ENCODE results near the gene FGF7. TPM values are rescaled to one million over a fixed set of nuclear protein-coding genes. Genes with fewer than 3 reads are reported as not detected.

Gene FGF7
- total and polyA plus RNA-seq, 10 donors = 1.0 to 9.0 (median 1.5) TPM

- no peak for DNase-seq
- Histone ChIP-seq H3K36me3 (no peaks in the 10 kb centered on the region), H3K27me3 (replicated peaks in 1 of 7) (no peaks in the 10 kb centered on the region), H3K9me3 (no peaks in the 10 kb centered on the region), H3K4me3 (no peak overlapping the region), H3K27ac (no peak overlapping the region), H3K4me1 (peaks cover 0 to 13% (median 5%) of the 10 kb centered on the region in 6 donors)
- no peak for TF ChIP-seq CTCF (IDR thresholded peaks at IDR 0.05 in 8 of 11, conservative IDR thresholded peaks at IDR 0.05 in 3 of 11)
- TF ChIP-seq POLR2A (IDR thresholded peaks at IDR 0.05) = no peak
- no peak for TF ChIP-seq POLR2AphosphoS5 (IDR thresholded peaks at IDR 0.05)
- intact Hi-C loops (cut with DNase I; ENCODE audit: low total_unique reads) = no loop called here
- 96 to 99% (median 98%) methylated on average over 2 of the region's 2 CpGs for WGBS, 5 donors
Measured at GRCh38 chr15:49436751-49437150, 13.7 kb downstream of the FGF7 start.

DNA sequence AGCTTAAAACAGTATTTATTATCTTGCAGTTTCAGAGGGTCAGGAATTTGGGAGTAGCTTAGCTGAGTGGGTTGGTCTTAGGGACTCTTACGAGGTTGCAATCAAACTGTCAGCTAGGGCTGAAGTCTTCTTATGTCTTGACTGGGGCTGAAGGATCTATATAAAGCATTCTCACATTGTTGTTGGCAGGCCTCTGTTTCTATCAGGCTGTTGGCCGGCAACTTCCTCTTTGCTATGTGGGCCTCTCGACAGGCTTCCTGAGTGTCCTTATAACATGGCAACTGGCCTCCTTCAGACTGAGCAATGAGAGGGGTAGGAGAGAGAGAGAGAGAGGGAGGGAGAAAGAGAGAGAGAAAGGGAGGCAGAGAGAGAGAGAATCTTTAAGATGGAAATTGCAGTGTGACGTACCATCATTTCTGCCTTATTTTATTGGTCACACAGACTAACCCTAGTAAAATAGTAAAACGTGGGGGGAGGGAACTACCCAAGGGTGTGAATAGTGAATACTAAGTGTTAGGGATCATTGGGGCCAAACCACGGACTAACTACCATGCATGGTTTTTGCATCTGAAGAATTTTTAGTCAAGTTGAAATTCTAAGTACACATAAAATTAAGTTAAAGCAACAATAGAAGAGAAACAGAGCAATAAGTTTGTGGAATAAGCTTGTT lies 16.1 kb downstream of the FGF7 start:
- intact Hi-C loops (cut with DNase I; ENCODE audit: low total_unique reads) = no loop called here
- H3K27ac ChIP-seq = peak overlapping the region in 1 of 8 donors; percentile 26

GRCh38 chr15:49439678-49440395 lies 16.8 kb downstream of the FGF7 start:
- peaks cover 0 to 13% (median 5%) of the 10 kb centered on the region in 6 donors for H3K4me1 ChIP-seq
- intact Hi-C loops (cut with DNase I; ENCODE audit: low total_unique reads) = no loop called here
- TF ChIP-seq CTCF (IDR thresholded peaks at IDR 0.05 in 8 of 11, conservative IDR thresholded peaks at IDR 0.05 in 3 of 11) (no peak), POLR2A (IDR thresholded peaks at IDR 0.05) (no peak), POLR2AphosphoS5 (IDR thresholded peaks at IDR 0.05) (no peak)
- peak overlapping the region in 1 of 8 donors; percentile 26 for H3K27ac ChIP-seq
- no peaks in the 10 kb centered on the region for H3K36me3 ChIP-seq
- no peaks in the 10 kb centered on the region for H3K27me3 ChIP-seq (replicated peaks in 1 of 7)
- no peak overlapping the region for H3K4me3 ChIP-seq
- DNase-seq = no peak
- H3K9me3 ChIP-seq = no peaks in the 10 kb centered on the region
- 43 to 52% (median 48%) methylated on average over 5 of the region's 5 CpGs for WGBS, 5 donors

More for the DNA sequence above, 16.1 kb downstream of the FGF7 start:
- Histone ChIP-seq H3K4me1 (peaks cover 0 to 13% (median 5%) of the 10 kb centered on the region in 6 donors), H3K27me3 (replicated peaks in 1 of 7) (no peaks in the 10 kb centered on the region), H3K36me3 (no peaks in the 10 kb centered on the region), H3K4me3 (no peak overlapping the region), H3K9me3 (no peaks in the 10 kb centered on the region)
- DNase-seq = peak; percentile 54
- 21 to 29% (median 24%) methylated on average over 6 of the region's 6 CpGs for WGBS, 5 donors
- no peak for TF ChIP-seq POLR2A (IDR thresholded peaks at IDR 0.05)
- no peak for TF ChIP-seq POLR2AphosphoS5 (IDR thresholded peaks at IDR 0.05)
- TF ChIP-seq CTCF (IDR thresholded peaks at IDR 0.05 in 8 of 11, conservative IDR thresholded peaks at IDR 0.05 in 3 of 11) = no peak

GRCh38 chr15:49441356-49441755 lies 18.3 kb downstream of the FGF7 start:
- no peak overlapping the region for H3K27ac ChIP-seq
- H3K36me3 ChIP-seq = no peaks in the 10 kb centered on the region
- intact Hi-C loops (cut with DNase I; ENCODE audit: low total_unique reads) = no loop called here
- DNase-seq = no peak
- TF ChIP-seq POLR2A (IDR thresholded peaks at IDR 0.05) (no peak), CTCF (IDR thresholded peaks at IDR 0.05 in 8 of 11, conservative IDR thresholded peaks at IDR 0.05 in 3 of 11) (no peak), POLR2AphosphoS5 (IDR thresholded peaks at IDR 0.05) (no peak)
- no peaks in the 10 kb centered on the region for H3K27me3 ChIP-seq (replicated peaks in 1 of 7)
- H3K9me3 ChIP-seq = no peaks in the 10 kb centered on the region
- no peak overlapping the region for H3K4me3 ChIP-seq
- peaks cover 0 to 13% (median 5%) of the 10 kb centered on the region in 6 donors for H3K4me1 ChIP-seq
